Dermis blood vessel endothelial cell (primary cell): ENCODE measurements around the gene SRP9. TPM values are rescaled to one million over a fixed set of nuclear protein-coding genes. Genes with fewer than 3 reads are reported as not detected.
"Not testable (repeated sequence)": the region's sequence is repeated elsewhere in the genome, so short reads cannot be mapped to it uniquely, and the experiment has no call there.

ENCODE experiments used
- DNase-seq: peaks from one replicate; pipeline ENCODE4 v3.0.0; 2010
- total RNA-seq: library from RNA; depleted of rRNA; stranded (reverse); fragments of >200 nt; gene quantifications from 2 replicates; pipeline ENCODE4 v1.2.3, GENCODE V29; 2014

The SRP9 gene
- total RNA-seq, 1 donor from 2014 or later: 229 TPM

DNA sequence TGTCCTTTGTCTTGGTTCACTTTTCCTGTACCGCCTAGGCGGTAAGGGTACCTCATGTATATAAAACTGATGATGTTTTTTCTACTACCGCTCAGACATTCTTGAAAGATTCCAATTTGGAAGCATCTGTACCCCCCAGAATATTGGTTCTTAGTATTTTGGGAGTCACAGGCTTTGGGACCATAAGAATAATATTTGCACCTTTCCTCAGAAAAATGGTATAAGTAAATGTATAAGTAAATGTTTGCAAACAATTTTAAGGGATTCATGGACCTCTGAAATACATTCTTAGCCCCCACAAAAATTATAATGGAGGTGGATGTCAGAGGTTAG lies 677 bp downstream of the SRP9 start:
- DNase-seq: no peak

DNA sequence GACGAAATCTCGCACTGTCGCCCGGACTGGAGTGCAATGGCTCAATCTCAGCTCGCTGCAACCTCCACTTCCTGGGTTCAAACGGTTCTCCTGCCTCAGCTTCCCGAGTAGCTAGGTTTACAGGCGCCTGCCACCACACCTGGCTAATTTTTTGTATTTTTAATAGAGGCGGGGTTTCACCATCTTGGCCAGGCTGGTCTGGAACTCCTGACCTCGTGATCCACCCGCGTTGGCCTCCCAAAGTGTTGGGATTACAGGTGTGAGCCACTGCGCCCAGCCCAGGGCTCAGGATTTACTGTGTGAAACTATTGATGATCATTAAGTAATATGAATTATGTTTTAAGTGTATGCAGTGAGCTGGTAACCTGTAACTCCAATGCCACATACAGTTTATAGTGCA lies 1.5 kb downstream of the SRP9 start:
- not testable (repeated sequence) for DNase-seq

DNA sequence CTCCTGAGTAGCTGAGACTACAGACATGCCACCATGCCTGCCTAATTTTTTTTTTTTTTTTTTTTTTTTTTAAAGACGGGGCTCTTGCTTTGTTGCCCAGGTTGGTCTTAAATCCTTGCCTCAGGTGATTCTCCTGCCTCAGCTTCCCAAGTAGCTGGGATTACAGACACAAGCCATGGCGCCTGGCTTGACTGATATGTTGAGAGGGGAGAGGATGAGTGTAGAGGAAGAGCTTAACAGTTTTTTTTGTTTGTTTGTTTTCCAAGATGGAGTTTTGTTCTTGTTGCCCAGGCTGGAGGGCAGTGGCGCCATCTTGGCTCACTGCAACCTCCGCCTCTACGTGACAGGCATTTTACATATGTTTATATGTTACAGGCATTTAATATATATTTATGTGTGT lies 2.5 kb downstream of the SRP9 start:
- no peak for DNase-seq

DNA sequence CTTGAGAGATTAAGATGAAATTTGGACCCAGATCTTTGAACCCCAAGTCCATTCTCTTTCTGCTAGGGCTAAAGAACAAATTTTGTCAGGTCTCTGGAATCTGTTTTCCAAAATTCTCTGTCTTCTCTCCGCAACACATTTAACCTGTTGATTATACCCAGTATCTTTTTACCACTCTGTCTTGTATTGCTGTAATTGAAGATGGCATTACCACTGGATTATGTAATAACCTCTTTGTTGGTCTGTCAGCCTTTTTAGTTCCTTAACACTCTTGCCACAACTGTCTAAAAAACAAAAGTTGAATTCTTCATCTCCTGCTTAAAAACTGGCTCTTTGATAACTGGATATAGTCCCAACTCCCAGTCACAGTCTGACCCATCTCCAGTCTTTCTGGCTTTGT lies 3.0 kb downstream of the SRP9 start:
- no peak for DNase-seq

DNA sequence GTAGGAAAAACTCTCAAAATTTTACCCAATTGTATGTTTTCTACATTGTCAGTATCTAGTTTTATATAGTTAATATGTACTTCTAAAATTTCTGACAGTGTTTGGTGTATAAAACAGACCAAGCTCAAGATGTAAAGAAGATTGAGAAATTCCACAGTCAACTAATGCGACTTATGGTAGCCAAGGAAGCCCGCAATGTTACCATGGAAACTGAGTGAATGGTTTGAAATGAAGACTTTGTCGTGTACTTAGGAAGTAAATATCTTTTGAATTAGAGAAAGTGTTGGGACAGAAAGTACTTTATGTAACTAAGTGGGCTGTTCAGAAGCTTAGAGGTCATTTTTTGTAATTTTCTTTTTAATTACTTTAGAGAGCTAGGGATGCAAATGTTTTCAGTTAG lies 11.5 kb downstream of the SRP9 start:
- DNase-seq: not testable (repeated sequence)

DNA sequence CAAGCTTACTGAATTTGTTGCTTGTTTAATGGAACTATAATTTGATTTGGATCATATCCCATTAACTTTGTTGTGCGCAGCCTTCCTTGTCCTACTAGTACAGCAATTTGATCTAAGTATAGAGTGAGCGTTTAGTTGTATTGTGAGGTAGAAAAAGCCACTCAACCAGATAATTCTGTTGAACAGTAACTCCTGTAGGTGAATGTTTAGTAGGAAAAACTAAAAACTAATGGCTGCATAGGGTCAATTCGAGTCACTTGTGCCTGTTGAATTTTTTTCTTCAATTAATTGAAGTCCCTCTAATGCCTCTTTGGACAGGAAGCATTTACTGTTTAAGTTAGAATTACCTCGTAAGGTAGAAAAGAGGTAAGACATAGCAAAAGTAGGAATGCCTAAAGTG lies 17.3 kb downstream of the SRP9 start:
- no peak for DNase-seq

DNA sequence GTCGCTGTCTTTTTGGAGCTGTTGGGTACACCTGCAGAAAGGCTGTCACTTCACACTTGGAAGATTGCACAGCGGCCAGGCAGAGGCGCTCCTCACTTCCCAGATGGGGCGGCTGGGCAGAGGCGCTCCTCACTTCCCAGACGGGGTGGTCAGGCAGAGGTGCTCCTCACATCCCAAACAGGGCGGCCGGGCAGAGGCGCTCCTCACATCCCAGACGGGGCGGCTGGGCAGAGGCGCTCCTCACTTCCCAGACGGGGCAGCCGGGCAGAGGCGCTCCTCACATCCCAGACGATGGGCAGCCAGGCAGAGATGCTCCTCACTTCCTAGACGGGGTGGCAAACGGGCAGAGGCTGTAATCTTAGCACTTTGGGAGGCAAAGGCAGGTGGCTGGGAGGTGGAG lies 18.5 kb downstream of the SRP9 start:
- not testable (repeated sequence) for DNase-seq

DNA sequence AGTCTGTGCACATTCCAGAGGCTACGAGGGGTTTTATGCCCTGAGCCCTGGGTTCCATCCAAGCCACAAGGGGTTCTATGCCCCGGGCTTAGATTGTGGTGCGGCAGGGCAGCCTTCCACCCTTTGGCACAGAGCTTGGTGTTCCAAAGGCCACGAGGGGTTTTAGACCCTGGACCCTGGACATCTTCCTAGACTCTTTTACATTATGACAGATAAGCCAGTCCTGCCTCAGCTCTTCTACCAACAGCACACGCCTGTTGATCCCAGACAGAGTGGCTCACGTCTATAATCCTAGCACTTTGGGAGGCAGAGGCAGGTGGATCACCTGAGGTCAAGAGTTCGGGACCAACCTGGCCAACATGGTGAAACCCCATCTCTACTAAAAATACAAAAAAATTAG lies 23.5 kb downstream of the SRP9 start:
- DNase-seq: not testable (repeated sequence)

DNA sequence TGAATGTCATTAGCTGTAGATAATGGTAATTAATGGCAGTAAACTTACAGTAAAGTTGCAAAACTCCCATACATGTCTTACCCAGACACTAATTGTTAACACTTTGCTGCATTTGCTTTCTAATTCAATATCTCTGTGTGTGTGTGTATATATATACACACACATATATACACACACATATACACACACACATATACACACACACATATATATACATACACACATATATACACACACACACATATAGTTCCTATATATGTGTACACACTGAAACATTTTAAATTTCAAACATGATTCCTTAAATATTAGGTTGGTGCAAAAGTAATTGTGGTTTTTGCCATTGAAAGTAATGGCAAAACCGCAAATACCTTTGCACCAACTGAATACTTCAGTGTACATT lies 28.6 kb downstream of the SRP9 start:
- no peak for DNase-seq

DNA sequence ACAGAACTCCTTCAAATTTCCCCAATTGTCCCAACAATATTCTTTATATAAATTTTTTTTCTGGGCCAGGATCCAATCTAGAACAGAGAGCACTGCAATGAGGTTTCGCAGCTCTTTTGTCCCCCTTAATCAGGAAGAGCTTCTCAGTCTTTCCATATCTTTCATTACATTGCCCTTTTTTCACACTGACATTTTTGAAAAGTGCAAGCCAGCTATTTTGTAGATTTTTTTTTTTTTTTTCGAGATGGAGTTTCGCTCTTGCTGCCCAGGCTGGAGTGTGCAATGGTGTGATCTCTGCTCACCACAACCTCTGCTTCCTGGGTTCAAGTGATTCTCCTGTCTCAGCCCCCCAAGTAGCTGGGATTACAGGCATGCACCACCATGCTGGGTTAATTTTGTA lies 29.1 kb downstream of the SRP9 start:
- DNase-seq: not testable (repeated sequence)

DNA sequence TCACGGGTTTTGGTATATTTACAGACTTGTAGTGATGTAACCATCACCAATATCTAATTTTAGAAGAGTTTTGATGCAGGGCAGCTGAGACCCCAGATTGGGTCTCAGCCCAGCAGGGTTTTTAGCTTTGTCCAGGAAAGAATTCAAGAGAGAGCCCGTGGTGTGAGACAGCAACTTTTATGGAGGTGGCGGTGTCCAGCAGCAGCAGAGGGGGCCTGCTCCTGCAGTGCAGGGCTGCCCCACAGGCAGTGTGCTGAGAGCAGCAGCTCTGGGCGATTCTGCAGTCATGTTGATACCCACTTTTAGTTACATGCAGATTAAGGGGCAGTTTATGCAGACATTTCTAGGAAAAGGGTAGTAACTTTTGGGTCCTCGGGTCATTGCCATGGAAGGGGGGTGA lies 30.5 kb downstream of the SRP9 start:
- no peak for DNase-seq

DNA sequence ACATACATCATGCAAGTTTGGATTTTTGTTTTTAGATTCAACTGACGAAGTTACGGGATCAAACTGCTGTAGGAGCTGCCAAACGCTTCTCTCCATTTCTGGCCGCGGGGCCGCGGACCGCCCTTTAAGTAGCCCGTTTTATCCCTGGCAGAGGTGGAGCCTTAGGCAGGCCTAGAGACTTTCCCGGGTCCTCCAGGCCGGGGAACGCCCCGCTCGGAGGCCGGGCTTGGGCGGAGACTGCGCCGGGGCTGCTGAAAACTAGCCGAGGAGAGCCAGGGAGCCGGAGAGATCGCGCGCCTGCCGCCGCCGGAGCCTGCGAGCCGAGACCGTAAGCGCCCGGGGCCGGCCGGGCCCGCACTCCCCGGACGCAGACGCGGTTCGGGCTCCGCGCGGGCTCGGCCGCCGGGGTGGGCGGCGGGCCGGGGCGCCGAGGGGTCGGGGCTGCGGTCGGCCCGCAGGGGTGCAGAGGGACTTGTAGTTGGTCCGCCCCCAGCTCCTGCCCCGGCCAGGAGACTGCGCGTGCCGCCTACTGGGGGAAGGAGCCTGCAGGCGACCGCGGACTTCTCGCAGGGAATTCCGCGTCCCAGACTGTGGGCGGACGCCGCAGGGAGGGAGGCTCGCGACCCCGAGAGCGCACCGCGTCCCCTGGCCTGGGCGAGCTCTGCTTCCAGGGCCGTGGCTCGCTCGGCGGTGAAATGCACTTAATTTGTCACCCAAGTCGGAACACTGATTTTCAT lies 32.4 kb downstream of the SRP9 start, which contains the start of gene EPHX1:
EPHX1 (plus strand) TSS at position 283 of the 737 bp plus-strand sequence. CDS start 18,606 bp downstream, outside the sequence.
- peak; percentile 88 for DNase-seq

DNA sequence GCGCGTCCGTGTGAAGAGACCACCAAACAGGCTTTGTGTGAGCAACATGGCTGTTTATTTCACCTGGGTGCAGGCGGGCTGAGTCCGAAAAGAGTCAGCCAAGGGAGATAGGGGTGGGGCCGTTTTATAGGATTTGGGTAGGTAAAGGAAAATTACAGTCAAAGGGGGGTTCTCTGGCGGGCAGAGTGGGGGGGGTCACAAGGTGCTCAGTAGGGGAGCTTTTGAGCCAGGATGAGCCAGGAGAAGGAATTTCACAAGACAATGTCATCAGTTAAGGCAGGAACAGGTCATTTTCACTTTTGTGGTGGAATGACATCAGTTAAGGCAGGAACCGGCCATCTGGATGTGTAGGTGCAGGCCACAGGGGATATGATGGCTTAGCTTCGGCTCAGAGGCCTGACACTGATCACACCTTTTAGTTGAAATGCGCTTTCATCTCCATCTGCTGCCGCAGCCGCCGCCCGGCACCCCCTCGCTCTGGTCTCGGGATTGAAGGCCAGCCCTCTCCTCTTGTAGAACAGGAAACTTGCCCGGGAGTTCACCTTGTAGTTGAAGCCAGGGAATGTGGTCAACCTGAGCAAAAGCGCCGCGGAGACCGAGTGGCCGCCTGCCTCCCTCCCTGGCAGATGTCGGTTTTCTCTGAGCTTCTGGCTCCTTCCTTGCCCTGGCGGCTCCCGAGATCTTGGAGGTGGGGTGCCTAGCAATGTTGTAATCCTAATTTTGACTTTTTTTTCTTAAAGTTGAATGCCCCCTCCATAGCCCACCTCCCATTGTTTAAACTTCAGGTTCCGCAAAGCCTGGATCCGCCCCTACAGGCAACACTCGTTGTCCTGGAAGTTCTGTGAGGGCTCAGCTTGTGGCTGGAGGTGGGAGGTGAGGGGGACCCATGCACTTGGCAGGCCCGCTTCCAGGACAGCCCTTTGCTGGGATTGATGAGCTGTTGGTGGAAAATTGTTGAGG lies 33.2 kb downstream of the SRP9 start:
- DNase-seq: peak; percentile 53

DNA sequence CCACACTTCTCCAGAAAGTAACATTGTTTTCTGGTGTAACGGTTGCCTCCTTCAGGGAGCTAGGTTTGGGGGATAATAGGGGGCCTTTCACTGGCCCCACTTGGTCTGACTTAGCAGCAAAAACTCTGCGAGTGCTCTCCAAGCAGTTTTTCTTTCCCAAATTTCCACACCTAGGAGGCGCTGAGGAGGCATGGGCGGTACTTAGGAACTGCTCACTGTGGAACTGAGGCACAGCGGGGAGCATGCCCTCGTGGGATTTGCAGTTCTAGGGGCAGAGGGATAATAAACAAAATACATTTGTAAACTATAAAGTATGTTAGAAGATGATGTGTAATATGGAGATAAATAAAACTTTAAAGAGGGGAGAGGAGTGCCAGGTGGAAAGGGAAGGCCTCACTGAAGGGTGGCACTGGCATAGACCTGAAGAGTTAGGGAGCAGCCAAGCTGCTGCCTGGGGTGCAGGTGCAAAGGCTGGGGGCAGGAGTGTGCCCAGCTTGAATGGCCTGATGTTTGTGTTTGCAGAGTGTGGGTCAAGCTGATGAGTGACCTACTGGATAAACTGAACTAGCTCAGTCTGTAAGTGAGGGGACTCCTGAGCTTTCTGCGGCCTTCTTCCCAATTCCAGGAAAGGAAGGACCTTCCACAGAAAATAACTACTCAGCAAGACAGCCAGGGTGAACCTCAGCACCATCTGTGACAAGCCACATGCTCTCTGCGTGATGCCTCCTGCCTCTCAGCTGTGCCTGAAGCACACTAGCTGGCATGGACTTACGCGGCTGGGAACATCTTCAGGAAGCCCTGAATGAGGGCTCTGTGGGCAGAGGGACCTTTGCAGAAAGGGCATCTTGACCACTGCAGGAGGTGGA lies 34.2 kb downstream of the SRP9 start:
- DNase-seq: peak; percentile 42

DNA sequence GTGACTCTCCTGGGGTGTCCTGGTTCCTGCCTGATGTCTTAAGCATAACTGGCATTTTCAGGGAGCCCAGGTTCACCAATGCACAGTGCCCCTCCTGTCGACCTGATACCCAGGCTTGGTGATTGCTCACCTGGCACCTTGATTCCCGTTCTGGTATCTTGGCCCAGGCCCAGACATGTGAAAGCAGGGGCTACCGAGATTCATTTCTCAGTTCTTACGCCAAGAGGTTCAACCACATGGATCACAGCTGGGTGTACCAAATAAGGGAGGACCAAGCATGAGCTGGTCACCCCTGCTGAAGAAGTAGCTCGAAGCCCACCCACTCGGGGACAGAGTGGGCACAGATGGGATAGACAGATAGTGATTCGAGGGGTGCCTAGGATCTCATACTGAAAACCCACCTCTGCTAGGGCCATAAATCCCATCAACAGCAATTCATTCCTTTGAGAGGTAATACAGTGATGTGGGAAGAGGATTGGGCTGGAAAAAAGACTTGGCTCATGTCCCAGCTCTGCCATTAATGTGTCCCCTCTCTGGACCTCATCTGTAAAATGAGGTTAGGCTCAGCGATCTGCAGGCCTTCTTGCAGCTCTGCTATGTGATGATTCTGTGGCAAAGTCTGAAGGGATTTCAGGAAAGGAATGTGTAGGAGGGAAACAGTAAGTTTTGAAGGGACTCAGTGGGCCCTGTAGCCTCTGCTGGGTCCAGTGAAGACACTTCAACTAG lies 35.0 kb downstream of the SRP9 start:
- DNase-seq: no peak

DNA sequence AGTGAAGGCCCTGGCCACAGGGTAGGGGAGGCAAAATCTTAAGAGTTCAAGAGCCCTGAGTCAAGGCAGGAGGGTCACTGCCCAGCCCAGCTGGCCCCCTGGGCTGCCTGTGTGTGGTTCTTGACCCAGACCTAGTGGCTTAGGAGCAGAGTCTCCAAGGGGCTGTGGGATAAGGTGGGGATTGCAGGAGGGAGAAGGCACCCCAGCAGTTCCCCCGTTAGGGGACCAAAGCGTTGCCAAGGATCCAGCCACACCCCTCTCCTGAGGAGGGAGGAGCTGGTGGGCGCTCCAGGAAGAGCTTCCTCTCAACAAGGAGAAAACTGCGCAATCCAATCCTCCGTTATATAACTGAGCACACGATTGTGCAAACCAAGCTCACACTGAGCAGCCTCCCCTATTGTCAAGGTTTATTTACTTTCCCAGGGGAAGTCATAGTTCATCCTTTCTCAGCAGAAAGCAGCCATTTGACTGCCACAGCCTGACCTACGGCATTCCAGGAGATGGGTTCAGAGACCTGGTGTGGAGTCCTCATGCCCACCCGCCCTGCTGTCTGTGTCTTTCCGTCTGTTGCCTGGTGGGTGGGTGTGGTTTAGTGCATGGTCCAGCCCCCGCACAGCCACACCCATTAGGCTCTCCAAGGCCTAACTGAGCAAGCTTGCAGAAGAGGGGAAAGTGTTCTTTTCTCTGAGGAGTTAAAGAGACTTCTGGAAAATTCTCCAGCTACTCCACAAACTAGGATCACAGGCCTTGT lies 35.8 kb downstream of the SRP9 start:
- DNase-seq: peak; percentile 24

DNA sequence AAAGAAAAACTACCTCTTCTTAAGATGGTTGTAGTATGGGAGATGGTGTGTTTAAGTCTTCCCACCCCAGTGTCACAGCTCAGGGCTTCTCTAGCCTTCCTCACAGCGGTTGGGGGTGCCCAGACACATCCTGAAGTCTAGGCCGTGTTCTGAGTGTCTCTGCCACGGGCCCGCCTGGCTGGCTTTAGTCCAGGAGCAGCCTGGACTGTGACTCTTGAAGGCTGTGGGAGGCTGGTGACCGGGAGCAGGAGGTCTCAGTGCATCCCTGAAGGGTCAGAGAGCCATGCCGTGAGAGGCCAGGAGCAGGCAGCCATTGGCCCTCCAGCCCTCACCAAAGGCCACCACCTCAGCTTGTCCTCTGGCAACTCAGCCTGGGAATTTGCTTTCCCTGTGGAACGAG lies 36.8 kb downstream of the SRP9 start:
- no peak for DNase-seq

DNA sequence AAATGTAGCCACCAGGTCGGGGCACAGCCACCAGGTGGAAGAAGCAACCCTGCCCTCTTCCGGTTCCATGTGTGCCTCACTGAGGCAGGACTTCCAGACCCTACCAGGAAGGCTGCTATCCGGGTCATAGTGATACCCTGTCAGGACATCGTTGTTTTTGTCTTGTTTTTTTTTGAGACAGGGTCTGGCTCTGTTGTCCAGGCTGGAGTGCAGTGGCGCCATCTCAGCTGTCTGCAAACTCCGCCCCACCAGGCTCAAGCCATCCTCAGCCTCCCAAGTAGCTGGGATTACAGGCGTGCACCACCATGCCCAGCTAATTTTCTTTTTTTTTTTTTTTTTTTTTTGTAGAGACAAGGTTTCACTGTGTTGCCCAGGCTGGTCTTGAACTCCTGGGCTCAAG lies 37.5 kb downstream of the SRP9 start:
- not testable (repeated sequence) for DNase-seq

DNA sequence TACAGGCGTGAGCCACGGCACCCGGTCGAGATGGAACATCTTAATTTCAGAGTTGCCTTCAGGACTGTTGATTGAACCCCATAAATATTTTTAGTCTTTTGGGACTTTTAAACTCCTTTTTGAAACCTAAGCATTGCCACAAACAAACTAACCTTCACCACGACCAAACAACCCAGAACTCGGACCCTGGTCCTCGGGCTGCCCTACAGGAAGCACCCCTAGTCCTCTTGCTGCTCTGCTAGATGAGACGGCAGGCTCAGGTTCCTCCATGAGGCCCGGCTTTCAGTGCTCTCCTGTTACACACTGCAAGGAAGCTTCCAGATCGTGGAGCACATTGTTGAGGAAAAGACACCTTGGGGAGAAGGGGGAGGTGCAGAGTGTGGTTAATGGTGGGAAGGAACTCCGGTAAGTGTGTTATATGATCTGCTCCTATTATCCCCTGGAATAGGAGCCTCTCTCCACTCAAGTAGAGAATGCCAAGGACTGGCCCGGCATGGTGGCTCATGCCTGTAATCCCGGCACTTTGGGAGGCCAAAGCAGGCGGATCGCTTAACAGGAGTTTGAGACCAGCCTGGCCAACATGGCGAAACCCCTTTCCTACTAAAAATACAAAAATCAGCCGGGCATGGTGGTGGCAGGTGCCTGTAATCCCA lies 38.0 kb downstream of the SRP9 start:
- DNase-seq: no peak

DNA sequence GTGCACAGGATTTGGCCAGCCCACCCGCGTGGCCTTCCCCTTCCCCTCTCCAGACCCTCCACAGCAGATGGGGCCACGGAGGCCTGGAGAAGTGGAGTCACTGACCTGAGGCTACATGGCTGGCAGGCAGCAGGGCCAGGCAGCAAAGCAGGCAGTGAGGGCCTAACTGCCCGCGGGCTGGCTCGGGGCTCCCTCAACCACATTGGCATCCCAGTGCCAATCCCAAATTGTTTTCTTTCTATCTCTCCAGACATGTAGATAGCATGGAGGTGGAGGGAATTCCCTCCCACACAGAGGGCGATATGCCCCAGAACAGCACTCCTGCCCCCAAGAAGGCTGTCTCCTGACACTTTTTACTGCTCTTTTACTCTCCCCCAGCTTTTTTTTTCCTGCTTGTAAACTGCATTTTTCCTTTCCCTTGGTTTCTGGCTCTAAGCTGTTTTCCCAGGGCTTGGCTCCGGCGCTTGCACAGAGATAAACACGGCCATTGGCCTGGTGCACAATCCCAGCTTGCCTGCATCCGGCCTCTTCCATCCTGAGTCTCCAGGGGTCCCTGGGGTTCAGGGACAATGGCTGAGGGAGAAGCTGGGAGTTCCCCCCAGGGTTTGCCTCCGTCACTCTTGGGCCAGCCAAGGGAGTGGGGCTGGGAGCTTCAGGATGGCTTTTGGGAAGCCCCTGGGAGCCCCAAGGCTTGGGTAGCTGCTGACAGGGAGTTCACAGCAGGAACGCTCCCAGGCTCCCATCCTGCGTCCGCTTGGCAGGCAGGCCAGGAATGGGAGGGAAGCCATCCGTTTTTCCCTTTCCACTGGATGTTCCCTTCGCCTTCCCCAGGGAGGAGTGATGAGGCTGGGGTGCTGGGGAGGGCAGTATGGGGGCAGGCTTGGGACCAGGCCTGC lies 39.3 kb downstream of the SRP9 start:
- DNase-seq: peak; percentile 42
